Stimulated activated CD4-positive, alpha-beta T cell treated with anti-CD3 and anti-CD28 coated beads, Interleukin-15, amount 100 ng/mL, for 48 hours (primary cell): ENCODE measurements around the gene SUB1.
"Not testable (repeated sequence)": the region's sequence is repeated elsewhere in the genome, so short reads cannot be mapped to it uniquely, and the experiment has no call there.

ENCODE experiments used
- DNase-seq, 2 donors: peaks; one replicate each; pipeline ENCODE4 v3.0.0-alpha.2; 2020; ENCODE audit warnings: low read depth in 2 of 2

SUB1 gene

GRCh38 chr5:32585446-32586275 is at the start of gene SUB1:
TSS of gene SUB1 (plus strand) at chr5:32585557. CDS start at chr5:32588513, 2,956 bp downstream.
- peak; percentile 82 to 90 for DNase-seq

GRCh38 chr5:32536246-32536645 is 49.1 kb upstream of the SUB1 start:
- DNase-seq: no peak

- not testable (repeated sequence) for DNase-seq
These were observed 47.8 kb upstream of the SUB1 start for GRCh38 chr5:32537437-32538029.

GRCh38 chr5:32538031-32538547 is 47.3 kb upstream of the SUB1 start:
- DNase-seq: peak in 1 of 2 donors; percentile 41

DNA sequence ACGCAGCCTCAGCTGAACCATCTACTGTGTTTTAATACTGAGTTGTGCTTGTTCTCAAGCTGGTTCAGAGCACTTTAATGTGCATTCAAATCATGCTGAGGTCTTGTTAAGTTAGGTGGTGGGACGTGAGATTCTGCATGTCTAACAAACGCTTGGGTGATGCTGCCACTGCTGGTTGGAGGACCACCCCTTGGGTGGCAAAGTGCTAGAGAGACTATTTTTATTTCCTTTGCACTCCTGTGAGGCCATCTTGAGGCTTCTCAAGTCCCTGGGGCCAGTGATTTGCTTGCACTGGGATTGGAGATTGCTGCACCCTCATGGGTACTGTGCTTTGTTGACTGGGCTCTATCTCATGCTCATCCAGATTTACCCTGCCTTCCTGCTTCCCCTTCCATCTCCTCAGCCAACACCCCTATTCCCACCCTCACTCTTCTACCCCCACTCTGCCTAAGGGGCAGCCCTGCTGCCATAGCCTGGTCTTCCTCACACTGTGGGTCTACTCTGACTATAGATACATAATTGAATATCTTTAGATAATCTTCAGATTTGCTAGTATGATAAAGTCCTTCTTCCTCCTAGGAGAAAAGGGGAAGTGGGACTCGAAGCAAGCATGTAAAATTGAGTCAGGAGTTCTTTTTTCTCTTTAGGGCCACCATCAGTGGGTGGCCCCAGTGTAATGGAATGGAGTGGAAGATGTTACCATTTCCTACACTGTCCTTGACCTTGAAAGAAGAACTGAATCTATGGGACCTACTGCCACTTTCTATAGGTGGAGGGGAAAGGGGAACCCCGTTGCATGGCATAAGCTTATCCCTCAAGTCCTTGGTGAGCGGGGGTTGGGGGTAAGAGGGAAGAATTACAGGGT is 45.1 kb upstream of the SUB1 start:
- DNase-seq: no peak

- DNase-seq: no peak
These were observed 44.1 kb upstream of the SUB1 start for GRCh38 chr5:32541241-32541640.

DNA sequence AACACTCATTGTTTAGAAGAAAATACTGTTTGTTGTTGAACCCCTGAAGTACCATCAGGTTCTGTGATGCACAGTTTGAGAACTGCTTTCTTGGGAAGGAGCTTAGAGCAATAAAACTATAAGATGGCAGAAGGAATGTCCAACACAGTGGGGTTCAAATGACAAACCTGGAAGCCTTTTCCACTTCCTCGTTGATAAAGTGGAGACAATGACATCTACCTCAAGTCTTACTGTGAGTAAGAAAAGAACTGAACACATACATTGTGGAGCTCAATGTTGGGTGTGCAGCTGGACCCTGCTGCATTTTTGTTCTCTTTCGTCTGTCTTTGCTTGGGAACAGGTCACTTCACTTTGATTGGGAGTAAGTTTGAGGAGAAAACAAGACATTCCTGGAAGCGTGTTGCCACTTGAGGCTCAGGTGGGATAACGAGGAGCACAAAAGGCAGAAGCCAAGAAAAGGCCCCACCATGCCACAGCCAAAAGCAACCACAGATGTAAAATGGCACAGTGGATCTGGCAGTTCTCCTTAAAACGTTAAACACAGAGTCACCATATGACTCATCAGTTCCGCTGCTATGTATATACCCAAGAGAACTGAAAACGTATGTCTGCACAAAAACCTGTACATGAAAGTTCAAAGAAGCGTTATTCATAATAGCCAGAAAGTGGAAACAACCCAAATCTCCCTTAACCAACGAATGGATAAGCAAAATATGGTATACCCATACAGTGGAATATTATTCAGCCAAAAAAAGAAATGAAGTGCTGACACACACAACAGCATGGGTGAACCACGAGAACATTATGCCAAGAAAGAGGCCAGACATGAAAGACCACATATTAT is 42.9 kb upstream of the SUB1 start:
- peak in 1 of 2 donors; percentile 16 for DNase-seq

DNA sequence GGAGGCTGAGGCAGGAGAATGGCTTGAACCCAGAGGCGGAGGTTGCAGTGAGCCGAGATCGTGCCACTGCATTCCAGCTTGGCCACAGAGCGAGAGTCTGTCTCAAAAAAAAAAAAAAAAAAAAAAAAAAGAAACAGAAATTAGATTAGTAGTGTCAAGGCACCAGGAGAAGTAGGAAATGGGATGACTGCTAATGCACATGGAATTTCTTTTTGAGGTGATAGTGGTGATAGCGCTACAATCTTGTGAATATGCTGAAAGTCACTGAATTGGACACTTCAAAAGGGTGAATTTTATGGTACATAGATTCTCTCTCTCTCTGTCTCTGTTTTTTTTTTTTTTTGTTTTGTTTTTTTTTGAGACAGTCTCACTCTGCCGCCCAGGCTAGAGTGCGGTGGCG is 42.1 kb upstream of the SUB1 start:
- DNase-seq: no peak

DNA sequence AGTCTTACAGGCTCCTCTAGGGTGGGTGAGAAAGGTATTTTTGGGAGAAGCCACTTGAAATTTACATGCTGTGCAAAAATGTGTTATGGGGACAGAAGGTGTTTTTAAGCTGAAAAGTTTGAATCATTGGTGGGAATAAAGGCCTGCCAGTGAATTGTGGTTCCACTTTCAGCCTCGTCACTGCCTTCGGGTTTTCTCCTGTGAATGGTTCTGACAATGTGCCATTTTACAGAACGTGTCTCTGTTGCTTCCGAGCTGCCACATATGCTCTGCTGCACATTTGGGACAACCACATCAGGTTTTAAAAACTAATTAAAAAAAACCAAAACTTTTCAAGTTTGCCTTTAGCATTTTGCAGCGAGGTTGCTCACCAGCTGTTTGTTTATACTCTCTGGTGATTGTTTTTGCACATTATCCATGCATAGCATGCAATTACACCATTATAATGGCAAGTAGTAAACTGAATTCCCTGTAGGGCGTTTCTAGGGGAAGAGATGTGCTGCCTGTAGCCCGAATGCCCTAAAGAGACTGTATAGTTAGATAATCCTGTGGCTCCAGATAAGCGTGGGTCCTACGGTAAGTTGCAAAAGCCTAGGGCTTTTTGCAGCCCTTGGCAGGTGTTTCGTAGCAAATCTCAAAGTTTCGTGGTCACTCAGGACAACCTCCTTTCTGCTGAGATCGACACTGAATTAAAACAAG is 40.1 kb upstream of the SUB1 start:
- no peak for DNase-seq

GRCh38 chr5:32551194-32551593 is 34.2 kb upstream of the SUB1 start:
- no peak for DNase-seq

- DNase-seq: no peak
These were observed 33.5 kb upstream of the SUB1 start for GRCh38 chr5:32551865-32552264.

GRCh38 chr5:32552491-32552890 is 32.9 kb upstream of the SUB1 start:
- DNase-seq: not testable (repeated sequence)

GRCh38 chr5:32552936-32553335 is 32.4 kb upstream of the SUB1 start:
- DNase-seq: no peak

DNA sequence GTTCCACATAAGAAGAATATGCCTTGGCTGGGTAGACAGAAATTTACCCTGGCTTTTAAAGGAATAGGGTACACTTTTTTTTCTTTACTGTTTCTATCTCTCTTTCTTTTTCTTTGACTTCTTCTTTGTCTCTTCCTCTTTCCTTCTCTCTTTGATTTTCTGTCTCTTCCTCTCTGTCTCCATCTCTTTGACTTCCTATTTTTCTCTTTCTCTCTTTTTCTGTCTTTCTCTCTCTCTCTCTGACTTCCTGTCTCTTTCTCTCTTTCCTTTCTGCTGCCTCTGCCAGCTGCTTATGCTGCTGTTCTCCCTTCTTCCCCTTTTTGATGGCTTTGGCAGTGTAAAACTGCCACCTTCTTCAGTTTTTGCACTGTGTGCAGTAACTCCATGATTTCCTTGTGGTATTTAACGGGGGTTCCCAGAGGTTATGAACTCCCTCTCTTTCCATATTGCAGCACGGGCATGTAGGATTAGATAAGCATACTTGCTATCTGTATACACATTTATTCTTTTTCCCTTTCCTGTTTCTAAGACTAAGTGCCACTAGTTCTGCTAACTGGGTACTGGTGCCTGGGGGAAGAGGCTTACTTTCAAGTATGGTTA is 31.1 kb upstream of the SUB1 start:
- not testable (repeated sequence) for DNase-seq

DNA sequence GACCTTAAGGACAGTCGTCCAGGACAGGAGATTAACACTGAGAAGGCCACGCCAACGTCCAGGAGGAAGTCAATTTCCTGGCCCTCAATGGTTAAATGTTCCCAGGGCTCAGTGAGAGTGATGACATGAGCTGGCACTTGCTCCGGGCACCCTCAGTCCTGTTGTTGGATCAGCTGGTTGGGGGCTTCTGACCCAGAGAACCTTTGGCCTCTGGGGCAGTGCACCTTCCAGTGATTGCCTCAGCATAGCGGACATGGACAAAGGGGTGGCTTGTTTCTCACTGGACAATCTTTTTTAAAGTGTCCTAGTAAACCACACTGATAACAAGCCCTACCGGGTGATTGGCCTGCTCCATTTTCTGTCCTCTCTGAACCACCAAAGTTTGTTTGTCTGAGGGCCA is 28.8 kb upstream of the SUB1 start:
- not testable (repeated sequence) for DNase-seq

DNA sequence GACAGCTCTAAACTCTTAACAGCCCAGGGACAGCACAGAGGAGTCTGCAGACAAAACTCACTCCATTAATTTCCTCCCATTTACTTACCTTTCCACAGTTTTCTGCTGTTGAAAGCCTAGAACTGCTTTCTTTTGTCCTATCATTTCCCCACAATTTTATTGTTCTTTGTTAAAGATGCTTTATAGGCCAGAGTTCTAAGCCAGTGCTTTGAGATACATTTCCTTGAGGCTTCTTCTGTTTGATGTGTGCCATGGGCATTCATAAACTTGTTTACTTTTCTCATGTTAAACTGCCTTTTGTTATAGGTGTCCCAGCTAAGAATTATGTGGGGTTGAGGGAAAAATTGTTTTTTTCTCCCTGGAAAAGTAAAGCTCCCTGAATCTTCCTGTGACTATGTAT is 25.9 kb upstream of the SUB1 start:
- no peak for DNase-seq

GRCh38 chr5:32559921-32560320 is 25.4 kb upstream of the SUB1 start:
- DNase-seq: no peak

DNA sequence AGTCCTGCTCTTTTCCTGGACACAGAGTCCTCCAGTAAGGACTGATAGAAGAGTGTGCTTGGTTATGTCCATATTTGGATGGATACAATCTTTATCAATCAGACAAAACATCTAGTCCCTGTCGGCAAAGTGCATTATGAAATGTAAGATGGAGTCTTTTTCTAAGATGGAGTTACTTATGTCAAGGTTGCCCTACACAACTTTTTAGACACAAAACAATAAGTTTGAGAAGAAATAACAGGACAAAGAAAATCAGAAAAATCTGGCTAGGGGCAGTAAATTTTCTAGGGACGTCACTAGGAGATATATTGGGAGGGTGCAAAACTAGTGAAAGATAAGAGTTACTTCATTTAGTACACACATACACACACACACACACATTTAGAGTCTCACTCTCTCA is 23.3 kb upstream of the SUB1 start:
- DNase-seq: no peak

GRCh38 chr5:32562843-32563242 is 22.5 kb upstream of the SUB1 start:
- no peak for DNase-seq

- DNase-seq: no peak
These were observed 21.7 kb upstream of the SUB1 start for GRCh38 chr5:32563614-32564013.
